ENCODE measurements around the gene LEKR1. TPM values are rescaled to one million over a fixed set of nuclear protein-coding genes. Genes with fewer than 3 reads are reported as not detected.

The LEKR1 gene
- total and polyA plus RNA-seq, 9 of the 15 experiments (the other 6 are each of a cell fraction or from before 2014, with no cell fraction given), result 0.76 to 1.8 (median 1.2) TPM

DNA sequence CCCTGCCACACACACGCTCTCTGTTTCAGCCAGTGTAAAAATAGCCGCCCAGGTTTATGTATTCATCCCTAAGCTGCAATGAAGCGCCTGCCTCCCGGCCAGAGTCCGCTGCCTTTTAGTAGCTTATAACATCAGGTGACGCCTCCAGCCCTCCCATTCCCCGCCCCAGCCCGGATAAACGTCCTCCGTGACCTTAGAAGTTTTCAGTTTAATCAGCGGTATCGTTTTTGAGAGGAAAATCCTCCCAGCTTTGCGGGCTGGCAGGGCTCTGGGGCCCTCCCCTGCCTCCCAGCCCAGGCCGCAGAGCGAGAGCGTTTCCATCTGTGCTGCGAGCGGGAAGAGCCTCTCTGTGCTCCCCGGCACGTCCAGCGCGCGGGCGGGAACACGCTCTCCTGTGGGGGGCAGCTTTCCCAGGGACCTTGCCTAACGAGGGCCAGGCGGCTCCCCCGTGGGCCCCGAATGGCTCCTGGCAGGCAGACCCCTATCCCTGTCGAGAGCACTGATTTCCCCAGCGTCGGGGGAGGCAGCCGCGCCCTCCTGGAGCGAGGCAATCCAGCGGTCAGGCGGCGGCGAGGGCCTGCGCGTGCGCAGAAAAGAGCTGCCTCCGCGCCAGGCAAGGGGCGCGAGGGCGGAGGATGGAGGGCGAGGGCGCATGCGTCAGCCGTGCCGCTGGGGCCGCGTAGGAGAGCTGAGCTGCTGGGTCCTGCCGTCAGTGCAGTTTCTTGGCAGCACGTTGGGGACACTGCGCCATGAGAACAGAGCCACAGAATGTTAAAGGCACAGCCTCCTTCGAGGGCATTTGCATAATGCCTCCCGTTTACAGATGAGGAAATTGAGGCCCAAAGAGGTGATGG lies 262.7 kb downstream of the LEKR1 start (continued):
- TF ChIP-seq SP2 (IDR thresholded peaks at IDR 0.05; ENCODE audit: extremely low read depth, low read depth, low read length, poor library complexity, severe bottlenecking) (no peak), BRD9 (IDR thresholded peaks at IDR 0.05; ENCODE audit: low read depth, partially characterized antibody) (peak; percentile 19), ZNF764 (CRISPR knock-in tag; IDR thresholded peaks at IDR 0.05; ENCODE audit: low read depth) (no peak), TEAD4 (IDR thresholded peaks at IDR 0.05; ENCODE audit: low read length) (no peak), TEAD4 (CRISPR knock-in tag; IDR thresholded peaks at IDR 0.05; ENCODE audit: borderline replicate concordance) (peak; percentile 74; the same call in 1 of the 2 replicates), CBX5 (IDR thresholded peaks at IDR 0.05; ENCODE audit: borderline replicate concordance, low read depth) (no peak), DMBX1 (CRISPR knock-in tag; IDR thresholded peaks at IDR 0.05; ENCODE audit: borderline replicate concordance) (peak; percentile 40), ZBTB17 (CRISPR knock-in tag; IDR thresholded peaks at IDR 0.05) (peak; percentile 86), EP400 (IDR thresholded peaks at IDR 0.05) (peak; percentile 63), FOSL1 (tag; conservative IDR thresholded peaks at IDR 0.05) (no peak), TAL1 (IDR thresholded peaks at IDR 0.05) (no peak), MCM7 (IDR thresholded peaks at IDR 0.05) (no peak), BDP1 (IDR thresholded peaks at IDR 0.05; ENCODE audit: insufficient read depth, insufficient read length) (no peak), ZNF239 (CRISPR knock-in tag; IDR thresholded peaks at IDR 0.05) (0 out of 2 replicates have a peak, but pooled peaks have one; percentile 19), SMAD2 (IDR thresholded peaks at IDR 0.05; ENCODE audit: low read depth, low read length) (no peak), ARID1B (IDR thresholded peaks at IDR 0.05) (0 out of 2 replicates have a peak, but pooled peaks have one; percentile 11), POLR2A (conservative IDR thresholded peaks at IDR 0.05) (peak; percentile 78), KAT7 (CRISPR knock-in tag; IDR thresholded peaks at IDR 0.05; ENCODE audit: borderline replicate concordance) (peak; percentile 80; the same call in 1 of the 2 replicates), SMARCA4 (IDR thresholded peaks at IDR 0.05) (0 out of 2 replicates have a peak, but pooled peaks have one; percentile 24), HLTF (IDR thresholded peaks at IDR 0.05) (peak; percentile 80), SMARCA5 (IDR thresholded peaks at IDR 0.05) (0 out of 2 replicates have a peak, but pooled peaks have one; percentile 50), ERF (CRISPR knock-in tag; IDR thresholded peaks at IDR 0.05) (peak; percentile 76; the same call in 1 of the 2 replicates), XRCC5 (IDR thresholded peaks at IDR 0.05; ENCODE audit: low read depth, low read length) (0 out of 2 replicates have a peak, but pooled peaks have one; percentile 47)
- TF ChIP-seq, protein P1, sequence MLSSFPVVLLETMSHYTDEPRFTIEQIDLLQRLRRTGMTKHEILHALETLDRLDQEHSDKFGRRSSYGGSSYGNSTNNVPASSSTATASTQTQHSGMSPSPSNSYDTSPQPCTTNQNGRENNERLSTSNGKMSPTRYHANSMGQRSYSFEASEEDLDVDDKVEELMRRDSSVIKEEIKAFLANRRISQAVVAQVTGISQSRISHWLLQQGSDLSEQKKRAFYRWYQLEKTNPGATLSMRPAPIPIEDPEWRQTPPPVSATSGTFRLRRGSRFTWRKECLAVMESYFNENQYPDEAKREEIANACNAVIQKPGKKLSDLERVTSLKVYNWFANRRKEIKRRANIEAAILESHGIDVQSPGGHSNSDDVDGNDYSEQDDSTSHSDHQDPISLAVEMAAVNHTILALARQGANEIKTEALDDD (IDR thresholded peaks at IDR 0.05), result no peak
- TF ChIP-seq, protein P2, sequence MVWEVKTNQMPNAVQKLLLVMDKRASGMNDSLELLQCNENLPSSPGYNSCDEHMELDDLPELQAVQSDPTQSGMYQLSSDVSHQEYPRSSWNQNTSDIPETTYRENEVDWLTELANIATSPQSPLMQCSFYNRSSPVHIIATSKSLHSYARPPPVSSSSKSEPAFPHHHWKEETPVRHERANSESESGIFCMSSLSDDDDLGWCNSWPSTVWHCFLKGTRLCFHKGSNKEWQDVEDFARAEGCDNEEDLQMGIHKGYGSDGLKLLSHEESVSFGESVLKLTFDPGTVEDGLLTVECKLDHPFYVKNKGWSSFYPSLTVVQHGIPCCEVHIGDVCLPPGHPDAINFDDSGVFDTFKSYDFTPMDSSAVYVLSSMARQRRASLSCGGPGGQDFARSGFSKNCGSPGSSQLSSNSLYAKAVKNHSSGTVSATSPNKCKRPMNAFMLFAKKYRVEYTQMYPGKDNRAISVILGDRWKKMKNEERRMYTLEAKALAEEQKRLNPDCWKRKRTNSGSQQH (CRISPR knock-in tag; IDR thresholded peaks at IDR 0.05), result no peak
- TF ChIP-seq, protein P3, sequence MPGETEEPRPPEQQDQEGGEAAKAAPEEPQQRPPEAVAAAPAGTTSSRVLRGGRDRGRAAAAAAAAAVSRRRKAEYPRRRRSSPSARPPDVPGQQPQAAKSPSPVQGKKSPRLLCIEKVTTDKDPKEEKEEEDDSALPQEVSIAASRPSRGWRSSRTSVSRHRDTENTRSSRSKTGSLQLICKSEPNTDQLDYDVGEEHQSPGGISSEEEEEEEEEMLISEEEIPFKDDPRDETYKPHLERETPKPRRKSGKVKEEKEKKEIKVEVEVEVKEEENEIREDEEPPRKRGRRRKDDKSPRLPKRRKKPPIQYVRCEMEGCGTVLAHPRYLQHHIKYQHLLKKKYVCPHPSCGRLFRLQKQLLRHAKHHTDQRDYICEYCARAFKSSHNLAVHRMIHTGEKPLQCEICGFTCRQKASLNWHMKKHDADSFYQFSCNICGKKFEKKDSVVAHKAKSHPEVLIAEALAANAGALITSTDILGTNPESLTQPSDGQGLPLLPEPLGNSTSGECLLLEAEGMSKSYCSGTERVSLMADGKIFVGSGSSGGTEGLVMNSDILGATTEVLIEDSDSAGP (CRISPR knock-in tag; IDR thresholded peaks at IDR 0.05), result peak; percentile 92
- TF ChIP-seq, protein P4, sequence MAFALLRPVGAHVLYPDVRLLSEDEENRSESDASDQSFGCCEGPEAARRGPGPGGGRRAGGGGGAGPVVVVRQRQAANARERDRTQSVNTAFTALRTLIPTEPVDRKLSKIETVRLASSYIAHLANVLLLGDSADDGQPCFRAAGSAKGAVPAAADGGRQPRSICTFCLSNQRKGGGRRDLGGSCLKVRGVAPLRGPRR (CRISPR knock-in tag; IDR thresholded peaks at IDR 0.05), result 0 out of 2 replicates have a peak, but pooled peaks have one; percentile 7

Data from K562 (cell line).